Lung (tissue), 12 donors: ENCODE data around the gene CLEC18A. TPM values are rescaled to one million over a fixed set of nuclear protein-coding genes. Genes with fewer than 3 reads are reported as not detected.
A peak's percentile ranks its signal among the peaks of the same experiment; 100 is the strongest.

ENCODE experiments used
- ATAC-seq: fragments of 200-7000 bp; cut with Tn5 transposase; one replicate; pipeline ENCODE4 v1.9.1; 2020; ENCODE audit warnings: moderate number of reproducible peaks; ENCODE audit not compliant: insufficient read depth, low FRiP score
- DNase-seq, 3 donors: peaks; one replicate each; pipeline ENCODE4 v3.0.0-alpha.2; 2013 to 2017
- H3K27ac ChIP-seq, 2 donors: one replicate each; pipeline ENCODE4 v1.5.1; 2013; ENCODE audit warnings: mild to moderate bottlenecking in 2 of 2, moderate library complexity in 2 of 2, control low read depth in 1 of 2, inconsistent platforms in 1 of 2, low read depth in 1 of 2, low read length in 1 of 2
- H3K27me3 ChIP-seq, 3 donors: one replicate each; pipeline ENCODE4 v1.5.1; 2013; ENCODE audit warnings: low read length in 2 of 3; ENCODE audit not compliant: control insufficient read depth in 3 of 3, insufficient read depth in 3 of 3
- H3K36me3 ChIP-seq, 4 donors: one replicate each; pipeline ENCODE4 v1.5.1; 2013; ENCODE audit warnings: low read length in 4 of 4, mild to moderate bottlenecking in 1 of 4, moderate library complexity in 1 of 4; ENCODE audit not compliant: control insufficient read depth in 4 of 4, insufficient read depth in 4 of 4
- H3K4me1 ChIP-seq, 5 donors: one replicate each; pipeline ENCODE4 v1.5.1; 2013; ENCODE audit warnings: low read length in 5 of 5, mild to moderate bottlenecking in 2 of 5, moderate library complexity in 1 of 5; ENCODE audit not compliant: control insufficient read depth in 5 of 5, insufficient read depth in 5 of 5
- H3K4me3 ChIP-seq: one replicate; pipeline ENCODE4 v1.5.1; 2013; ENCODE audit warnings: mild to moderate bottlenecking, control low read depth, moderate library complexity
- H3K9ac ChIP-seq, 2 donors: one replicate each; pipeline ENCODE4 v1.5.1; 2013; ENCODE audit warnings: low read length in 2 of 2, control low read depth in 1 of 2; ENCODE audit not compliant: insufficient read depth in 1 of 2
- H3K9me3 ChIP-seq, 4 donors: one replicate each; pipeline ENCODE4 v1.5.1; 2013; ENCODE audit warnings: low read length in 3 of 4, mild to moderate bottlenecking in 1 of 4, moderate library complexity in 1 of 4; ENCODE audit not compliant: control insufficient read depth in 4 of 4, insufficient read depth in 3 of 4
- WGBS, 2 donors: extraction: QIAGEN DNeasy Blood & Tissue Kit; methylation state at CpG; one replicate each; pipeline ENCODE4 v1.1.7; 2013; 5-methylcytosine and 5-hydroxymethylcytosine counted together
- polyA plus RNA-seq, 2 donors: library from polyadenylated mRNA; stranded (reverse); fragments of 200-250 nt; gene quantifications; one replicate each; pipeline ENCODE4 v1.2.1, GENCODE V29; 2013
- total RNA-seq, 2 donors: library from RNA; depleted of rRNA in 1 of 2; stranded (reverse); fragments of >200 nt in 1 of 2; gene quantifications; one replicate each; pipeline ENCODE4 v1.2.1, GENCODE V29; 2014 to 2021
- TF ChIP-seq, protein P1 (sequence below): IDR thresholded peaks from 2 replicates; pipeline ENCODE4 v1.5.1; 2012; ENCODE audit warnings: mild to moderate bottlenecking; ENCODE audit errors: control extremely low read depth, extremely low read depth
- donor health status: control.
- donor health status: control.
- donor health status: Bipolar disorder and iron deficiency.
- donor health status: healthy.
- donor health status: DM: yes; HTN: yes; CAD: no.

CLEC18A gene
- total and polyA plus RNA-seq, 4 donors = 1.2 to 2.9 (median 1.5) TPM

DNA sequence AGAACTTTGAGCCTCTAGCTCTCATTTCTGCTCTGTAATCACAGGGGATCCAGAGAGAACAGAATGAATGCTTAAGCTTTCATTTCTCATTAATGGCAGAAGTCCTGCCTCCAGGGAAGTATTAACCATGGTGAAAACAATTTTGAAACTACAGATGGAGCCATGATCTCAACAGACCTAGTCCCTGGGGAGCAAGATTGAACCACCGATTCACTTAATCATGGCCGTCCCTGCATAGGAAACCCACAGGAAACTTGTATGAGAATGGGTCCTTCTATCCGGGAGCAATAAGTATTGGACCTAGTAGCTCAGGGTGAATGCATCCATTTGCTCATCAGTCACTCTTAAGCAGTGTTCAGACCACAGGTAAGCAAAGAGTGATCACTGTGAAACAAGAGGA lies 40.2 kb upstream of the CLEC18A start:
- no peak overlapping the region for H3K9ac ChIP-seq
- H3K27me3 ChIP-seq = no peaks in the 10 kb centered on the region
- ATAC-seq (no peak), DNase-seq (no peak)
- no peaks in the 10 kb centered on the region for H3K9me3 ChIP-seq
- H3K4me3 ChIP-seq = no peak overlapping the region
- H3K4me1 ChIP-seq = no peaks in the 10 kb centered on the region
- WGBS, 2 donors = 67 to 75% methylated on average over 3 of the region's 3 CpGs
- TF ChIP-seq, protein P1, sequence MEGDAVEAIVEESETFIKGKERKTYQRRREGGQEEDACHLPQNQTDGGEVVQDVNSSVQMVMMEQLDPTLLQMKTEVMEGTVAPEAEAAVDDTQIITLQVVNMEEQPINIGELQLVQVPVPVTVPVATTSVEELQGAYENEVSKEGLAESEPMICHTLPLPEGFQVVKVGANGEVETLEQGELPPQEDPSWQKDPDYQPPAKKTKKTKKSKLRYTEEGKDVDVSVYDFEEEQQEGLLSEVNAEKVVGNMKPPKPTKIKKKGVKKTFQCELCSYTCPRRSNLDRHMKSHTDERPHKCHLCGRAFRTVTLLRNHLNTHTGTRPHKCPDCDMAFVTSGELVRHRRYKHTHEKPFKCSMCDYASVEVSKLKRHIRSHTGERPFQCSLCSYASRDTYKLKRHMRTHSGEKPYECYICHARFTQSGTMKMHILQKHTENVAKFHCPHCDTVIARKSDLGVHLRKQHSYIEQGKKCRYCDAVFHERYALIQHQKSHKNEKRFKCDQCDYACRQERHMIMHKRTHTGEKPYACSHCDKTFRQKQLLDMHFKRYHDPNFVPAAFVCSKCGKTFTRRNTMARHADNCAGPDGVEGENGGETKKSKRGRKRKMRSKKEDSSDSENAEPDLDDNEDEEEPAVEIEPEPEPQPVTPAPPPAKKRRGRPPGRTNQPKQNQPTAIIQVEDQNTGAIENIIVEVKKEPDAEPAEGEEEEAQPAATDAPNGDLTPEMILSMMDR = no peak
- no peak overlapping the region for H3K27ac ChIP-seq
- H3K36me3 ChIP-seq = peaks cover 5 to 22% (median 13%) of the 10 kb centered on the region in 4 donors

DNA sequence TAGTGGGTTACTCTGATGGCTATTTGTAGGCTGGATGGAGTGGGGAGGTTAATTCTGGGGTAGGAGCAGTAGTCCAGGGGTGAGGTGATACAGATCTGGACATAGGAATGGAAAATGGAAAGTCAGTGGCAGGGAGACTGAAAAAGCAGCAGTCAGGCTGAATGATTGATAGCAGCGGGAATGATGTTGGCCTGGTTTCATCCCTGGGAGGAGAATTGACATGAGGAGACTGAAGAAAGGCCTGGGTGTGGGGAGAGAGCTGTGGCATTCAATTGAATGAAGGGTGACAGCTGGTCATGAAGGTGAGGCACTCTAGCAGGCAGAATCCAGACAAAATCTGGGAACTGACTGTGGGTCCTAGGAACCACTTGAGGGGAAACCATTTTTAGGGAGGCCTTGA lies 34.7 kb upstream of the CLEC18A start:
- peaks cover 0 to 8% (median 0%) of the 10 kb centered on the region in 5 donors for H3K4me1 ChIP-seq
- 97 to 100% methylated on average over 1 of the region's 1 CpG for WGBS, 2 donors
- no peak overlapping the region for H3K4me3 ChIP-seq
- no peak for DNase-seq
- ATAC-seq = no peak
- TF ChIP-seq, protein P1 = no peak
- H3K9me3 ChIP-seq = no peaks in the 10 kb centered on the region
- H3K27ac ChIP-seq = no peak overlapping the region
- no peak overlapping the region for H3K9ac ChIP-seq
- H3K36me3 ChIP-seq = peaks cover 0 to 14% (median 1%) of the 10 kb centered on the region in 4 donors
- no peaks in the 10 kb centered on the region for H3K27me3 ChIP-seq

DNA sequence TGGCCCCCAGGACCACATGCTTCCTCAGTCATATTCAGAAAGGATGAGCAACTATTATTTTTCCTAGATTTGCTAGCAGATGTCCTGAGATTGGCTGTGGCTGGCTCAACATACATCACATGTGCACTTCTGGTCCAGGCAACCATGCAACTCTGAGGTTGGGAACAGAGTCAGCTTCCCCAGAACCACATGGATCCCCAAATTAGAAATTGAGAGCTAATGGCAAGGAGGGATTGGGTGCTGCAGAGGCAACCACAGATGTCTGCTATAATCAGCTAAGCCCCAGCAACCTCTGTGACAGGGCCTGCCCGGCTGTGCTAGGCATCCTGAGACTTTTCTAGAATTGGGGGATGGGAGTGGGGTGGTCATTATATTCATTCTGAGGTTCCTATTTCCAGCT lies 33.8 kb upstream of the CLEC18A start:
- TF ChIP-seq, protein P1 = no peak
- H3K9me3 ChIP-seq = no peaks in the 10 kb centered on the region
- H3K4me1 ChIP-seq = peaks cover 0 to 8% (median 0%) of the 10 kb centered on the region in 5 donors
- no peaks in the 10 kb centered on the region for H3K27me3 ChIP-seq
- ATAC-seq (no peak), DNase-seq (no peak)
- H3K36me3 ChIP-seq = peaks cover 0 to 12% (median 0%) of the 10 kb centered on the region in 4 donors
- H3K4me3 ChIP-seq = no peak overlapping the region
- 72 to 100% methylated on average over 1 of the region's 1 CpG for WGBS, 2 donors
- peak overlapping the region in 1 of 2 donors; percentile 39 for H3K27ac ChIP-seq
- no peak overlapping the region for H3K9ac ChIP-seq

DNA sequence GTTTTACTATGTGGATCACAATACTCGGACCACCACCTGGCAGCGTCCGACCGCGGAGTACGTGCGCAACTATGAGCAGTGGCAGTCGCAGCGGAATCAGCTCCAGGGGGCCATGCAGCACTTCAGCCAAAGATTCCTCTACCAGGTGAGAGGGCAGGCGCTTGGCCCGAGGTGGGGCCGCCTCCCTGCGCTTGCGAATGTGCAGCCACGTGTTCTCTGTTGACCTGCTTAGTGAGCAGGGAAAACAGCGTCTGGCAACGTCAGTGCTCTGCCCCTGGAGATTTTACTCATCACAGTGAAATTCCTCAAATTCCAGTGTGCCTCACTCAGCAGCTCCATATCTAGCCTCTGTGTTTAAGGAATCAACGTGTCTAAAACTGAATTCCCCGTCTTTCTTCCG lies 33.4 kb upstream of the CLEC18A start:
- peak overlapping the region in 1 of 2 donors; percentile 39 for H3K27ac ChIP-seq

More for the DNA sequence above, 33.4 kb upstream of the CLEC18A start:
- Histone ChIP-seq H3K27me3 (no peaks in the 10 kb centered on the region), H3K4me1 (peaks cover 0 to 8% (median 0%) of the 10 kb centered on the region in 5 donors), H3K9me3 (no peaks in the 10 kb centered on the region), H3K36me3 (peaks cover 0 to 10% (median 0%) of the 10 kb centered on the region in 4 donors), H3K9ac (no peak overlapping the region), H3K4me3 (no peak overlapping the region)
- ATAC-seq (no peak), DNase-seq (peak; percentile 50 to 64 (median 54))
- WGBS, 2 donors = 65 to 84% methylated on average over 20 of the region's 20 CpGs
- TF ChIP-seq, protein P1 = no peak
